NCI-H1417 (cell line): Measurements from ENCODE around the gene LAYN.
A peak's percentile ranks its signal among the peaks of the same experiment; 100 is the strongest.

Experiments used
- DNase-seq, 3 experiments: peaks; one replicate each; lab custom pipeline; 2025; lab: John Stamatoyannopoulos, UW

Gene LAYN

GRCh38 chr11:111540114-111540936 is at the start of gene LAYN:
Gene LAYN (plus strand): TSS chr11:111540720. CDS start chr11:111540844, 124 bp downstream.
- DNase-seq = peak in 2 of 3 experiments; percentile 71 to 74

GRCh38 chr11:111494040-111494439 is 46.5 kb upstream of the LAYN start:
- DNase-seq = no peak

GRCh38 chr11:111499483-111499882 is 41.0 kb upstream of the LAYN start:
- no peak for DNase-seq

- no peak for DNase-seq
These were observed 40.0 kb upstream of the LAYN start for GRCh38 chr11:111500481-111500880.

- DNase-seq = peak in 1 of 3 experiments; percentile 32
These were observed 37.9 kb upstream of the LAYN start for GRCh38 chr11:111502611-111503010.

- no peak for DNase-seq
These were observed 30.2 kb upstream of the LAYN start for GRCh38 chr11:111510311-111510710.

GRCh38 chr11:111512296-111513239 is 28.0 kb upstream of the LAYN start, which contains the start of gene BTG4:
Gene BTG4 (minus strand): TSS chr11:111512386. CDS start chr11:111498776, 13,610 bp downstream.
- DNase-seq = peak in 2 of 3 experiments; percentile 73 to 74

GRCh38 chr11:111513240-111513605 is 27.3 kb upstream of the LAYN start:
- peak in 1 of 3 experiments; percentile 59 for DNase-seq

- peak in 2 of 3 experiments; percentile 27 to 50 for DNase-seq
These were observed 26.1 kb upstream of the LAYN start, which contains the start of gene HOATZ for GRCh38 chr11:111514216-111515031. Gene HOATZ (plus strand): TSS chr11:111514778. CDS start chr11:111514785, 7 bp downstream.

- no peak for DNase-seq
These were observed 24.9 kb upstream of the LAYN start for GRCh38 chr11:111515591-111515990.

- no peak for DNase-seq
These were observed 21.9 kb upstream of the LAYN start for GRCh38 chr11:111518668-111519067.

- DNase-seq = no peak
These were observed 20.0 kb upstream of the LAYN start for GRCh38 chr11:111520560-111520959.

- DNase-seq = no peak
These were observed 19.4 kb upstream of the LAYN start for GRCh38 chr11:111521135-111521534.

GRCh38 chr11:111522426-111522825 is 18.1 kb upstream of the LAYN start:
- DNase-seq = no peak

GRCh38 chr11:111523343-111523742 is 17.2 kb upstream of the LAYN start:
- no peak for DNase-seq

GRCh38 chr11:111524056-111524455 is 16.5 kb upstream of the LAYN start:
- no peak for DNase-seq

- no peak for DNase-seq
These were observed 15.1 kb upstream of the LAYN start for GRCh38 chr11:111525456-111525855.

GRCh38 chr11:111526501-111526900 is 14.0 kb upstream of the LAYN start:
- no peak for DNase-seq

- no peak for DNase-seq
These were observed 13.2 kb upstream of the LAYN start for GRCh38 chr11:111527279-111527678.

GRCh38 chr11:111528557-111528956 is 12.0 kb upstream of the LAYN start:
- DNase-seq = peak in 1 of 3 experiments; percentile 20

- no peak for DNase-seq
These were observed 10.4 kb upstream of the LAYN start for GRCh38 chr11:111530091-111530490.

GRCh38 chr11:111531136-111531535 is 9.4 kb upstream of the LAYN start:
- no peak for DNase-seq
